Pulmonary artery endothelial cell (primary cell): ENCODE results near the gene TSR3. TPM values are rescaled to one million over a fixed set of nuclear protein-coding genes. Genes with fewer than 3 reads are reported as not detected.

Experiments used
- DNase-seq: peaks from one replicate; pipeline ENCODE4 v3.0.0-alpha.2; 2011; ENCODE audit warnings: low read depth, low spot score
- total RNA-seq: library from RNA; depleted of rRNA; stranded (reverse); fragments of >200 nt; gene quantifications from 2 replicates; pipeline ENCODE4 v1.2.3, GENCODE V29; 2014

The TSR3 gene
- total RNA-seq, 1 donor from 2014 or later = 93.8 TPM

- DNase-seq = no peak
Observed at GRCh38 chr16:1309888-1310831, 41.5 kb downstream of the TSR3 start.

GRCh38 chr16:1308977-1309885 is 42.4 kb downstream of the TSR3 start, which contains the start of gene UBE2I:
TSS of gene UBE2I (plus strand) at chr16:1309636. CDS start at chr16:1314031, 4,395 bp downstream.
- DNase-seq = peak; percentile 89

- DNase-seq = no peak
Observed at GRCh38 chr16:1308036-1308976, 43.4 kb downstream of the TSR3 start.

- no peak for DNase-seq
Observed at GRCh38 chr16:1306334-1306733, 45.3 kb downstream of the TSR3 start.

GRCh38 chr16:1305823-1306222 is 45.9 kb downstream of the TSR3 start:
- DNase-seq = no peak

GRCh38 chr16:1301562-1301961 is 50.1 kb downstream of the TSR3 start:
- DNase-seq = no peak

GRCh38 chr16:1300664-1301476 is 50.8 kb downstream of the TSR3 start:
- no peak for DNase-seq

- DNase-seq = no peak
Observed at GRCh38 chr16:1299868-1300203, 51.8 kb downstream of the TSR3 start.

Other genes starting within 250 kb of the TSR3 start
- gene CACNA1H, start 198.8 kb downstream of the TSR3 start, total RNA-seq = 0.07 TPM in 1 of 2 replicates, not detected in the other
- gene TPSG1, start 126.6 kb downstream of the TSR3 start, total RNA-seq = not detected in 2 replicates
- not detected in 2 replicates for gene TPSB2, start 121.7 kb downstream of the TSR3 start, total RNA-seq
- not detected in 2 replicates for gene TPSAB1, start 111.2 kb downstream of the TSR3 start, total RNA-seq
- not detected in 2 replicates for gene TPSD1, start 95.8 kb downstream of the TSR3 start, total RNA-seq
- 59.1 and 88.7 TPM in 2 replicates for gene UBE2I, start 42.2 kb downstream of the TSR3 start, total RNA-seq
- 0.46 and 0.53 TPM in 2 replicates for gene BAIAP3, start 18.2 kb downstream of the TSR3 start, total RNA-seq
- 27.0 and 27.5 TPM in 2 replicates for gene GNPTG, start 53 bp upstream of the TSR3 start, total RNA-seq
- gene UNKL, start 62.8 kb upstream of the TSR3 start, total RNA-seq = 9.2 and 12.0 TPM in 2 replicates
- gene UQCC4, start 68.9 kb upstream of the TSR3 start, total RNA-seq = 21.8 and 22.4 TPM in 2 replicates
- not detected in 2 replicates for gene PERCC1, start 79.2 kb upstream of the TSR3 start, total RNA-seq
- gene CCDC154, start 92.7 kb upstream of the TSR3 start, total RNA-seq = 0.11 and 0.13 TPM in 2 replicates
- 48.3 and 73.8 TPM in 2 replicates for gene CLCN7, start 123.2 kb upstream of the TSR3 start, total RNA-seq
- not detected in 2 replicates for gene PTX4, start 137.1 kb upstream of the TSR3 start, total RNA-seq
- gene TELO2, start 141.5 kb upstream of the TSR3 start, total RNA-seq = 19.1 and 22.9 TPM in 2 replicates
- gene TMEM204, start 181.8 kb upstream of the TSR3 start, total RNA-seq = 24.6 and 25.7 TPM in 2 replicates